ENCODE measurements around the gene CAPN8.

DNA sequence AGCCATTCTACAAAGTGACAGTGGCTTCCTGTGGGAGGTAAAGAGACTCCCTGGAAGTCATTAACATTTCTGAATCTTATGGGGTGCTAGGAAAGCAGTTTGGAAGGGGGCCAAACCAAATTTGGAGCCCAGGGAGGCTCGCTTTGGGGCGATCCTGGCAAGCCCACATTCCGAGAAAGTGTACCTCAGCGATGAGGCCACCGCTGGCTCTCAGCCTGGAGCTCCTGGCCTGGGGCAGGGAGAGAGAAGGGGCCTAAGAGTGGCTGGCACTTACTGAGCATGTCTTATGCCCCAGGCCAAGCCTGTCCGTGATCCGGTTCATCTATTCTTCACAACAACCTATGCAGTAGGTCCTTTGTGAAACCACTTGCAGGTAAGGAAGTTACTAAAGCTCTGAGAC, 173.5 kb downstream of the CAPN8 start:
- no peak for TF ChIP-seq EZH2 (IDR thresholded peaks at IDR 0.05; ENCODE audit: insufficient read depth, low read length)
- TF ChIP-seq, protein P1, sequence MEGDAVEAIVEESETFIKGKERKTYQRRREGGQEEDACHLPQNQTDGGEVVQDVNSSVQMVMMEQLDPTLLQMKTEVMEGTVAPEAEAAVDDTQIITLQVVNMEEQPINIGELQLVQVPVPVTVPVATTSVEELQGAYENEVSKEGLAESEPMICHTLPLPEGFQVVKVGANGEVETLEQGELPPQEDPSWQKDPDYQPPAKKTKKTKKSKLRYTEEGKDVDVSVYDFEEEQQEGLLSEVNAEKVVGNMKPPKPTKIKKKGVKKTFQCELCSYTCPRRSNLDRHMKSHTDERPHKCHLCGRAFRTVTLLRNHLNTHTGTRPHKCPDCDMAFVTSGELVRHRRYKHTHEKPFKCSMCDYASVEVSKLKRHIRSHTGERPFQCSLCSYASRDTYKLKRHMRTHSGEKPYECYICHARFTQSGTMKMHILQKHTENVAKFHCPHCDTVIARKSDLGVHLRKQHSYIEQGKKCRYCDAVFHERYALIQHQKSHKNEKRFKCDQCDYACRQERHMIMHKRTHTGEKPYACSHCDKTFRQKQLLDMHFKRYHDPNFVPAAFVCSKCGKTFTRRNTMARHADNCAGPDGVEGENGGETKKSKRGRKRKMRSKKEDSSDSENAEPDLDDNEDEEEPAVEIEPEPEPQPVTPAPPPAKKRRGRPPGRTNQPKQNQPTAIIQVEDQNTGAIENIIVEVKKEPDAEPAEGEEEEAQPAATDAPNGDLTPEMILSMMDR (IDR thresholded peaks at IDR 0.05; ENCODE audit: insufficient read depth, low read depth, low read length): no peak
